Transverse colon (tissue), 4 donors: ENCODE results near the gene GAMT. TPM values are rescaled to one million over a fixed set of nuclear protein-coding genes. Genes with fewer than 3 reads are reported as not detected.
A peak's percentile ranks its signal among the peaks of the same experiment; 100 is the strongest.

ENCODE experiments used
- DNase-seq: peaks from one replicate; pipeline ENCODE4 v3.0.0-alpha.2; 2019
- H3K27ac ChIP-seq, 4 donors: fragments of 200-600 bp; sonication (generic); 2 replicates each; pipeline ENCODE4 v1.5.1; 2016 to 2018; ENCODE audit warnings: inconsistent platforms in 4 of 4
- H3K27me3 ChIP-seq: fragments of 200-600 bp; sonication (generic); 2 replicates; pipeline ENCODE4 v1.5.1; 2017; ENCODE audit warnings: inconsistent platforms
- H3K36me3 ChIP-seq, 4 donors: fragments of 200-600 bp; sonication (generic); 2 replicates each; pipeline ENCODE4 v1.5.1; 2017 to 2019; ENCODE audit warnings: inconsistent platforms in 4 of 4
- H3K4me1 ChIP-seq, 4 donors: fragments of 200-600 bp; sonication (generic); 2 replicates each; pipeline ENCODE4 v1.5.1; 2017 to 2020; ENCODE audit warnings: inconsistent platforms in 4 of 4
- H3K4me3 ChIP-seq, 4 donors: fragments of 200-600 bp; sonication (generic); 1 replicate in 1 of 4; 2 replicates in 3 of 4; pipeline versions ENCODE4 v1.5.1 to v1.6.1; 2017 to 2019; ENCODE audit warnings: inconsistent platforms in 4 of 4
- H3K9me3 ChIP-seq, 2 donors: fragments of 200-600 bp; sonication (generic); 2 replicates each; pipeline ENCODE4 v1.5.1; 2017 to 2019; ENCODE audit warnings: inconsistent platforms in 2 of 2
- CTCF ChIP-seq, 5 experiments: fragments of 200-600 bp in 3 of 5; fragments of 450-650 bp in 2 of 5; sonication (generic) in 3 of 5; IDR thresholded peaks; 1 replicate in 2 of 5; 2 replicates in 3 of 5; pipeline ENCODE4 v1.5.1; 2016 to 2017; ENCODE audit warnings: antibody characterized with exemption in 5 of 5, inconsistent platforms in 3 of 5, mild to moderate bottlenecking in 2 of 5, moderate library complexity in 1 of 5
- EP300 ChIP-seq: sonication (generic); formaldehyde crosslinking; IDR thresholded peaks from one replicate; pipeline ENCODE4 v1.6.1; 2017; ENCODE audit warnings: antibody characterized with exemption, low read depth
- POLR2A ChIP-seq: fragments of 450-650 bp; IDR thresholded peaks from one replicate; pipeline ENCODE4 v1.6.1; 2016; ENCODE audit warnings: antibody characterized with exemption, mild to moderate bottlenecking, moderate library complexity
- POLR2AphosphoS5 ChIP-seq, 3 donors: sonication (generic); formaldehyde crosslinking; IDR thresholded peaks; one replicate each; pipeline ENCODE4 v1.6.1; 2016; ENCODE audit warnings: antibody characterized with exemption in 3 of 3
- WGBS, 2 donors: methylation state at CpG; one replicate each; pipeline ENCODE4 v1.1.5; 2018; ENCODE audit warnings: low coverage in 1 of 2; 5-methylcytosine and 5-hydroxymethylcytosine counted together
- in situ Hi-C, 4 donors: fragments of 200-750 bp; cut with MboI; loops; one replicate each; pipeline versions ENCODE4 v1.15.0 to v1.15.1; 2017; ENCODE audit warnings: low sequenced_read_pairs in 3 of 4, low pct_ligation_motif_present in 1 of 4, low pct_unique_long_range_greater_than_20kb in 1 of 4
- intact Hi-C: fragments of 100-400 bp; cut with DNase I; formaldehyde crosslinking; loops from one replicate; pipeline ENCODE4 v1.15.1; 2023; ENCODE audit warnings: low total_unique reads
- total RNA-seq, 4 donors: library from RNA; depleted of rRNA; stranded (reverse); fragments of >200 nt; gene quantifications; one replicate each; pipeline ENCODE4 v1.1.0, GENCODE V29; 2016

The GAMT gene
- total RNA-seq, 4 donors from 2014 or later = 1.4 to 4.4 (median 2.9) TPM

GRCh38 chr19:1417681-1418495 lies 16.5 kb upstream of the GAMT start:
- Histone ChIP-seq H3K27me3 (no peaks in the 10 kb centered on the region), H3K4me3 (no peak overlapping the region), H3K9me3 (no peaks in the 10 kb centered on the region), H3K36me3 (peaks cover 0 to 22% (median 9%) of the 10 kb centered on the region in 4 donors), H3K27ac (peak overlapping the region in 2 of 4 donors; percentile 28 to 77), H3K4me1 (peaks cover 23 to 37% (median 31%) of the 10 kb centered on the region in 4 donors)
- DNase-seq = no peak
- in situ Hi-C loops (no loop called here), intact Hi-C loops (no loop called here)
- WGBS, 2 donors = 85 to 86% methylated on average over 14 to 30 of the region's 30 CpGs
- no peak for TF ChIP-seq EP300
- TF ChIP-seq POLR2AphosphoS5 (IDR thresholded peaks at IDR 0.05) = no peak
- TF ChIP-seq CTCF (IDR thresholded peaks at IDR 0.05) = no peak
- TF ChIP-seq POLR2A = no peak

GRCh38 chr19:1417145-1417544 lies 15.8 kb upstream of the GAMT start:
- DNase-seq = no peak
- peak overlapping the region in 1 of 4 donors; percentile 77 for H3K27ac ChIP-seq
- H3K4me3 ChIP-seq = no peak overlapping the region
- intact Hi-C loops (no loop called here), in situ Hi-C loops (no loop called here)
- 88% methylated on average over 21 of the region's 21 CpGs; no CpG with 5 or more reads in 1 of the 2 donors for WGBS, 2 donors
- H3K4me1 ChIP-seq = peaks cover 23 to 43% (median 38%) of the 10 kb centered on the region in 4 donors
- no peaks in the 10 kb centered on the region for H3K27me3 ChIP-seq
- H3K9me3 ChIP-seq = no peaks in the 10 kb centered on the region
- peaks cover 0 to 20% (median 5%) of the 10 kb centered on the region in 4 donors for H3K36me3 ChIP-seq
- TF ChIP-seq POLR2A (no peak), CTCF (IDR thresholded peaks at IDR 0.05) (no peak), POLR2AphosphoS5 (IDR thresholded peaks at IDR 0.05) (no peak), EP300 (no peak)

- intact Hi-C loops = no loop called here
- WGBS, 2 donors = 71% methylated on average over 25 of the region's 28 CpGs; no CpG with 5 or more reads in 1 of the 2 donors
- no peak for DNase-seq
- in situ Hi-C loops = no loop called here
- TF ChIP-seq POLR2A (no peak), EP300 (no peak), POLR2AphosphoS5 (IDR thresholded peaks at IDR 0.05) (no peak), CTCF (IDR thresholded peaks at IDR 0.05) (no peak)
- H3K27ac ChIP-seq = peak overlapping the region; percentile 65 to 82 (median 78)
- peak overlapping the region in 1 of 4 donors; percentile 16 for H3K4me3 ChIP-seq
- H3K27me3 ChIP-seq = no peaks in the 10 kb centered on the region
- no peaks in the 10 kb centered on the region for H3K9me3 ChIP-seq
- H3K36me3 ChIP-seq = peaks cover 0 to 18% (median 5%) of the 10 kb centered on the region in 4 donors
- peaks cover 29 to 52% (median 46%) of the 10 kb centered on the region in 4 donors for H3K4me1 ChIP-seq
Measured at GRCh38 chr19:1416014-1416841, 14.9 kb upstream of the GAMT start.
